Esophagus squamous epithelium (tissue), 4 donors: ENCODE data around the gene ACSL4.

Experiments used
- CTCF ChIP-seq, 6 experiments: fragments of 450-650 bp in 4 of 6; fragments of 200-600 bp in 2 of 6; sonication (generic) in 2 of 6; IDR thresholded peaks; one replicate each; pipeline ENCODE4 v1.5.1; 2016 to 2019; ENCODE audit warnings: antibody characterized with exemption in 6 of 6, mild to moderate bottlenecking in 4 of 6, moderate library complexity in 4 of 6
- POLR2A ChIP-seq, 4 donors: fragments of 450-650 bp; IDR thresholded peaks; one replicate each; pipeline ENCODE4 v1.6.1; 2017; ENCODE audit warnings: antibody characterized with exemption in 4 of 4, mild to moderate bottlenecking in 4 of 4, moderate library complexity in 3 of 4

- TF ChIP-seq CTCF (IDR thresholded peaks at IDR 0.05) (no peak), POLR2A (IDR thresholded peaks at IDR 0.05) (no peak)
These were observed 14.6 kb upstream of the ACSL4 start for GRCh38 chrX:109747681-109748080.
